ENCODE results near the gene ZXDC.

- TF ChIP-seq ZNF274 (IDR thresholded peaks at IDR 0.05; ENCODE audit: low read depth, low read length) (no peak), YY1 (IDR thresholded peaks at IDR 0.05; ENCODE audit: insufficient read depth, insufficient read length) (no peak), SUZ12 (IDR thresholded peaks at IDR 0.05; ENCODE audit: extremely low read depth, insufficient read depth, insufficient read length) (no peak)
Observed at GRCh38 chr3:126474498-126475412, 936 bp downstream of the ZXDC start.
